ENCODE data around the gene ZNF432. TPM values are rescaled to one million over a fixed set of nuclear protein-coding genes. Genes with fewer than 3 reads are reported as not detected.
A peak's percentile ranks its signal among the peaks of the same experiment; 100 is the strongest.
"Not testable (repeated sequence)": the region's sequence is repeated elsewhere in the genome, so short reads cannot be mapped to it uniquely, and the experiment has no call there.

ZNF432 gene
- 3.5 and 5.0 TPM in 2 replicates for total RNA-seq (2014; rRNA removed; shearing (Covaris generic))

DNA sequence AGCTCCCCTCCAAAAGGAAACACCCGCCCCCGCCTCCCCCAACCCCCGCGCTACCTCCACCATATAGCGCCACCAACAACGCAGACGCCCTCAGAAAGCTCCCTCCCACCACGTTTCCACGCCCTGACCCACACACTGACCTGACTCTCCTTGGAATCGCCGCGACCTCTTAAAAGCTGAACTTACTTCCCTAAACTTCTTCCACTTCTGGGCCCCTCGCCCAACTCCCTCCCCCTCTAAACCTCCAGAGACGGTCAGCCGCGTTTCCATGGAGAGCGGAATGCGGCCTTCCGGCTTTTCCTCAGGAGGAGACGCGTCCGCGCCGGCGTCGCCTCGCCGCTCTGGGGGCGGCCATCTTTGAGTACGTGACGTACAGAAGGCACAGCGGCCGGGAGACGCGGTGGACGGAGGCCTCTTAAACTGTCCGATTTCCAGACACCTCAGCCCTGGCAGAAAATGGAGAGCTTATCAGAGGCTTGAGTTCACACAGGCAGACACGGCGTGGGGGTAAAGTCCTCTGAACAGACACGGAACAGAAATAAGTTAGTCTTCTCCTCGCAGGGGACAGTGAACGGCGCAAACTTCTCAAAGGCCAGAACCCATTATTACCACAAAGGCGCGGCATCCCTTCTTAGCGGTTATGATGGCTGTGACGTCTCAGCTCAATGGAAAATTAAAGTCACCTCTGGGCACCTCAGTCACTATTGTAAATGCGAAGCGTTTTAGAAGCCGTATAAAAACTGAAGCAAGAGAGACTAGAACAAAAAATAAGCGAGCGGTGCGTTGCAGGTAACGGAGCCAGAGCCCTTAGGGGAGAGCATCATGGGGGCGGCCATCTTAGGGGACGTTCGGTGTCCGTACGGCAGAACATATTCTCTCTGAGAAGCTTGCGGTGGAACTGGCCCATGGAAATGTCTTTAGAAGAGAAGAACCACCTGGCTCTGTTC is at the start of gene ZNF432:
Gene ZNF432, minus strand, starts transcription at position 284 of the 947 bp plus-strand sequence. CDS start 1,970 bp downstream, outside the sequence.
- peak; percentile 78 for DNase-seq (ENCODE audit: low spot score)

DNA sequence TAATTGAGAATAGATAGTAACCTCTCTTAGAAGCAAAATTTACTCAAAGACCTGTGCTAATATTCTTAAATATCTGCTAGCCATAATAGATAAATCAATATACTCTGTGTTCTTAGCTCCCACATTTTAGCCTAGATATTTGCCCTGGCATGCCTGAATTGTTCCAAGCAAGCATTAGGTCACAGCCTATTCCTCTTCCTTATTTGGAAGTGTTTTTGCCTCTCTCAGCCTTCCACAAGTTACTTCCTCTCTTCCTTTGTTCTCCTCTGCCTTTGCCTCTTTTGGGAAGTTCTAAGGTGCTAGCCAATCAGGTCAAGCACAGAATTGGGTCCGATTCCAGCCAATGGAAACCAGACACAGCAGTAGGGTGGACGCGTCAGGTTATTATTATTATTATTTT is 47.8 kb upstream of the ZNF432 start:
- DNase-seq (ENCODE audit: low spot score): not testable (repeated sequence)

DNA sequence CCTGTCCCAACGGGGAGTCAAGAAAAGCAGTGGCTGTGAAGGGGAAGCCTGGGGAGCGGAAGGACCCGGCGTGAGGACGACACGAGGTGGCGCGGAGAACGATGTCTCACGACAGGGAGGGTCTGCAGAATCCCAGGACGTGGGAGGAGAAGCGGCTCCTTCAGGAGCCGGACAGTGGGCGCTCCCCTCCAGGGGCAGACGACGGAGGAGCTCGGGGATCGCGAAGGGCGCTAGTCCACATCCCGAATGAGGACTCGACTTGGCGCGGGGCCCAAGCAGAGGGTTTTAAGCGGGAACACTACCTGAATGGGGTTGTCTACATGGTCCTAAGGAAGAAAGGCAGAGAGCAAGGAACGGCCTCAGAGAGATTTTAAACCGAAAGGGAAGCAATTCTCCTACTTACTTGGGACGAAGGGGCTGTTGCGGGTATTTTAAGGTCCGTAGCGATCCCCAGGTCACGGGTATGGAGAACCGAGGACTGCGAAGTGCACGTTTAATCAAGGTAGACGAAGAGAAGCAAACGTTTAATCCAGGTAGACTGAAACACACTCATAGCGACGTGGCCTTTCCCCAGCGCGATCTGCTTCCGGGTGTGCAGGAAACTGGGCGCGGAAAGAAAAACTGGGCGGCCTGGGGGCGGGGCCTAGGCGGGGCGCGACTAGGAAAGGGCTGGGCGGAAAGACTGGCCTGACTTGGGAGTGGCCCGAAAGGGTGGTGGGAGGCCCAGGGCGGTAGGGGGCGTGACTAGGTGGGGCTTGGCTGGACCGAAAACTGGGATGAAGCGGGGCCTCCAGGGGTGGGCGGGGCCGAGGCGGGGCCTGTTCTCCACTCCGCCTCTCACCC is 46.8 kb upstream of the ZNF432 start, which contains the start of gene ZNF841:
Gene ZNF841, minus strand, starts transcription at position 594 of the 843 bp plus-strand sequence. CDS start 10,964 bp downstream, outside the sequence.
- DNase-seq (ENCODE audit: low spot score): peak; percentile 94

DNA sequence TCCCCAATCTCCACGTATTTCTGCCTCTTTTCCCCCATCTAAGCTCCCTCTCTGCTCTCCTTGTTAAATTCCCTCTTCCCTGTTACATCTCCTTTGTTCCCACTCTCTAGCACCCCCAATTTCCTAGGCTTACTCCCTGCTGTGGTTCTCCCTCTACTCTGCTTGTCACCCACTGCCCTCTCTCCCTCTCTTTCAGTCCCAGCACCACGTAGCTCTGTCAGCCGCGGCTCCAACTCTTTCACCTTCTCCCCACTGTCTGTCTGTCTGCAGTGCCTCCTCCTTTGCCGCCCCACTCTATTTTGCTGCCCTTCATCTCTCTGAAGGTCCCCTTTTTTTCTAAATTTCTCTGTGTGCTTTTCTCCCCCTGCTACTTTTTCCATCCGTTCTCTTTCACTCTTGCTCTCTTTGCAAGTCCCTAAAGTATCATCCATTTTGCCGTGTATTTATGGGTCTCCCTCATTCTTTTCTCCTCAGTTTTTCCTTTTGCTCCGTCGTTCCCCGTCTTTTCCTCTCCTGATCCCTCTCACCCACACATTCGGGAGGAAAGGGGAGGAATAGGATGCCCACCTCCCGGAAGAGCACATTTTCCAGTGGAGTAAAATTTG is 46.0 kb upstream of the ZNF432 start:
- DNase-seq (ENCODE audit: low spot score): no peak

DNA sequence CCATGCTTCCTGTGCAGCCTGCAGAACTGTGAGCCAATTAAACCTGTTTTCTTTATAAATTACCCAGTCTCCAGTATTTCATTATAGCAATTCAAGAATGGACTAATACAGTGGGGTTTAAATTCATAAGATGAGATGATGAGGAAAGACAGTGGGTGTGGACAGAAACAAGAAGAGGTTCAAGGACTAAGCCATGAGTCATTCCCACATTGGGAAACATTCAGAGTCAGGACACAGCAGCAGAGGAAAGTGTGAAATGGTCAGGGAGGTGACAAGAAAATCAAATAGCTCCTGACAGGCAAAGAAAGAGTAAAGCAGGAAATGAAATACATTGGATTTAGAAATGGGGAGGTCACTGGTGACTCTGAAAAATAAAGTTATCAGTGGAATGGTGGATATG is 37.8 kb upstream of the ZNF432 start:
- DNase-seq (ENCODE audit: low spot score): no peak

DNA sequence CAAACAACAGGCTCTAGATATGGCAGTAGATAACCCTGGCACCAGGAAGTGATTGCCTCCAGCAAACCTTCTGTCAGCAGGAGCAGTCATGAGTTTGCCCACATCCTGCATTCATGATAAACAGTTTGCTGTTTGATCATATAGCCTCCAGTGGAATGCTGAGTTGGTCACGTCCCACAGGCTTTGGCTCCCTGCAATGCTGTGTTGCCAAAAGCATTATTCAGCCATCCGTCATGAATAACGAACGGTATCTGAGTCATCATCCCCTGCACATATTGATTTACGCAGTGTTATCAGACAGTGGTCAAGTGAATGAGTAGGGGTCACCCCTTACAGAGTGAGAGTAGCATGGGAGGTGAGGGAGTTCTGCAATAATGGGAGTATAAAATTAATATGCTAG is 21.9 kb upstream of the ZNF432 start:
- DNase-seq (ENCODE audit: low spot score): peak; percentile 74

DNA sequence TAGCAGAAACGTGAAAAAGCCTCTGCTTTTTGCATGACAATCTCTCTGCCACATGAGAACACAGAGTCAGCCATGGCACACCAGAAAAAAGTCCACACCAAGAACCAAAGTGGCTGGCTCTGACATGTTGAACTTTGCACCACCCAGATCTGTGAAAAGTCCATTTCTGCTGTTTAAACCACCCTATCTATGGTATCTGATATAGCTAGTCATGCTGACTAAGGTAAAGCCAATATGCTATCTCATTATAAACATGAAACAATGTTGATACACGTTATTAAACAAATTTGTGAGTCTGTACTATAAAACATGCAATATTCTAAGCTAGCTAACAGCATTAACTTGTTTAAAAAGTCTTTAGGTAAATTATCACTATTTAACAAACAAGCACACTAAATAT is 21.0 kb upstream of the ZNF432 start:
- no peak for DNase-seq (ENCODE audit: low spot score)

DNA sequence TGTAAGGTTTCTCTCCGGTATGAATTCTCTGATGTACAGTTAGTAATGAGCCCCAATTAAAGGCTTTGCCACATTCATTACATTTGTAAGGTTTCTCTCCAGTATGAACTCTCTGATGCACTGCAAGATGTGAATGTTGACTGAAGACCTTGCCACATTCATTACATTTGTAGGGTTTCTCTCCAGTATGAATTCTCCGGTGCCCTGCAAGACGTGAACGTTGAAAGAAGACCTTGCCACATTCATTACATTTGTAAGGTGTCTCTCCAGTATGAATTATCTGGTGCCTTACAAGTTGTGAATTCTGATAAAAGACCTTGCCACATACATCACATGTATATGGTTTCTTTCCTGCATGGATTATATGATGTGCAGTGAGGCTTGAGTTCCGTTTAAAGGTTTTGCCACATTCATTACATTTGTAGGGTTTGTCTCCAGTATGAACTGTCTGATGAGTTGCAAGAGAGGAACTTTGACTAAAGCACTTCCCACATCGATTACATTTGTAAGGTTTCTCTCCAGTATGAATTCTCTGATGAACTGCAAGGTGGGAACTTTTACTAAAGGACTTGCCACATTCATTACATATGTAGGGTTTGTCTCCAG is 17.7 kb upstream of the ZNF432 start:
- no peak for DNase-seq (ENCODE audit: low spot score)

DNA sequence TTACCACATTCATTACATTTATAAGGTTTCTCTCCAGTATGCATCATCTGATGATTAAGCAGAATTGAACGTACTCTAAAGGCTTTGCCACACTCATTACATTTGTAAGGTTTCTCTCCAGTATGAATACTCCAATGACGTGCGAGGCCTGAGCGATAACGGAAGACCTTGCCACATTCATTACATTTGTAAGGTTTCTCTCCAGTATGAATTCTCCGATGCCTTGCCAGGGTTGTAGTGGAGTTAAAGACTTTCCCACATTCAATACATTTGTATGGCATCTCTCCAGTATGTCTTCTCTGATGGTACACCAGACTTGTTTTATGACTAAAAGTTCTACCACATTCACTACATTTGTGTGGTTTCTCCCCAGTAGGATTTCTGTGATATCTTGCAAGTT is 16.8 kb upstream of the ZNF432 start:
- no peak for DNase-seq (ENCODE audit: low spot score)

DNA sequence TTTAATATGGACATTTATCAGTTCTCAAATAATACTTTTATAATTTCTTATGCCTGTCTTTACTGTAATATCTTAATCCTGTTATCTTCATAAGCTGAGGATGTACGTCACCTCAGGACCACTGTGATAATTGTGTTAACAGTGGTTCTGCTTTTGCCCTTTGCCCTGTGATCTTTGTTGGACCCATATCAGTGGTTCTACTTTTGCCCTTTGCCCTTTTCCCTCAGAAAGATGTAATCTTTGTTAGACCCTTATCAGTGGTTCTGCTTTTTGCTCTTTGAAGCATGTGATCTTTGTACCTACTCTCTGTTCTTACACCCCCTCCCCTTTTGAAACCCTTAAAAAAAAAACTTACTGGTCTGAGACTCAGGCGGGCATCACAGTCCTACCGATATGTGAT is 7.8 kb upstream of the ZNF432 start:
- DNase-seq (ENCODE audit: low spot score): not testable (repeated sequence)

DNA sequence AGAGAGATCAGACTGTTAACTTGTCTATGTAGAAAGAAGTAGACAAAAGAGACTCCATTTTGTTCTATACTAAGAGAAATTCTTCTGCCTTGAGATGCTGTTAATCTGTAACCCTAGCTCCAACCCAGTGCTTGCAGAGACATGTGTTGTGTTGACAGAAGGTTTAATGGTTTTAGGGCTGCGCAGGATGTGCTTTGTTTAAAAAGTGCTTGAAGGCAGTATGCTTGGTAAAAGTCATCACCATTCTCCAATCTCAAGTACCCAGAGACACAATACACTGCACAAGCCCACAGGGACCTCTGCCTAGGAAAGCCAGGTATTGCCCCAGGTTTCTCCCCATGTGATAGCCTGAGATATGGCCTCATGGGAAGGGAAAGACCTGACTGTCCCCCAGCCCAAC is 3.1 kb upstream of the ZNF432 start:
- not testable (repeated sequence) for DNase-seq (ENCODE audit: low spot score)

DNA sequence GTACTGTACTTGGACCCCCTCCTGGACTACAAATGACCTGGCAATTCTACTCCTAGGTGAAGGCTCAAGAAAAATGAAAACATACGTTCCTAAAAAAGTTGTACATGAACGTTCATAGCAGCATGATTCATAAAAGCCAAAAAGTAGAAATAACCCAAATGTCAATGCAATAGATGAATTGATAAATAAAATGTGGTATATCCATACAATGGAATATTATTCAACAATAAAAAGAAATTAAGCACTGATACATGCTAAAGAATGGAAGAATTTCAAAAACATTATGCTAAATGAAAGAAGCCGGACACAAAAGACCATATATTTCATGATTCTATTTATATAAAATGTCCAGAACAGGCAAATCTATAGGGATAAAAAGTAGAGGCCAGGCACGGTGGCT is 9.5 kb downstream of the ZNF432 start:
- no peak for DNase-seq (ENCODE audit: low spot score)

DNA sequence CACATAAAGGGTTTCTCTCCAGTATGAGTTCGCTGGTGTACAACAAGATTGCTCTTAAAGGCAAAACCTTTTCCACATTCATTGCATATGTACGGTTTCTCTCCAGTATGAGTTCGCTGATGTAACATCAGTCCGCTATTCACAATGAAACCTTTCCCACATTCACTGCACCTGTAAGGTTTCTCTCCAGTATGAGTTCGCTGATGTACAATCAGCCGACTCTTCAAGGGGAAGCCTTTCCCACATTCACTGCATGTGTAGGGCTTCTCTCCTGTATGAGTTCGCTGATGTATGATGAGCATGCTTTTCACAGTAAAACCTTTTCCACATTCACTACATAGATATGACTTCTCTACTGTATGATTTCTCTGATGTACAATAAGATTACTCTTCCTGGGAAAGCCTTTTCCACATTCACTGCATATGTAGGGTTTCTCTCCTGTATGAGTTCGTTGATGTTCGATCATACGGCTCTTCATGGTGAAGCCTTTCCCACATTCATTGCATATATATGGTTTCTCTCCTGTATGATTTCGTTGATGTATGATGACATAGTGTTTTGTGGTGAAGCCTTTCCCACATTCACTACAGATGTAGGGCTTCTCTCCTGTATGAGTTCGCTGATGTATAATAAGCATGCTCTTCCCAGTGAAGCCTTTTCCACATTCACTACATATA is 14.4 kb downstream of the ZNF432 start:
- no peak for DNase-seq (ENCODE audit: low spot score)

DNA sequence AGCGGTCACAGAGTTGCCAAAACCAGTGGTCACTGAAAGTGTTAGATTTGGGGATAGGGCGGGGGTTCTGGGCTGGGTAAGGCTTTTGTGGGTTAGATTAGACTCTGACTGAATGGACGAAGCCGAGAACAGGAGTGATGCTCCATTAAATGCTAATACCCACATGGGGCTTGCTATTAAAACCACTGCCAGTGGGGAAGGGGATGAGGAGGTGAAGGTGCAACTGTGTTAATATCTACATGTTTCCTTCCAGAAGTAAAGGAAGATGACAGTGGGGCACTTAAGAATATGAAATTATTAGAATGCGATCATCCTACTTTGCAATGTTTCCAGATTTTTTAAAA is 19.9 kb downstream of the ZNF432 start:
- no peak for DNase-seq (ENCODE audit: low spot score)

DNA sequence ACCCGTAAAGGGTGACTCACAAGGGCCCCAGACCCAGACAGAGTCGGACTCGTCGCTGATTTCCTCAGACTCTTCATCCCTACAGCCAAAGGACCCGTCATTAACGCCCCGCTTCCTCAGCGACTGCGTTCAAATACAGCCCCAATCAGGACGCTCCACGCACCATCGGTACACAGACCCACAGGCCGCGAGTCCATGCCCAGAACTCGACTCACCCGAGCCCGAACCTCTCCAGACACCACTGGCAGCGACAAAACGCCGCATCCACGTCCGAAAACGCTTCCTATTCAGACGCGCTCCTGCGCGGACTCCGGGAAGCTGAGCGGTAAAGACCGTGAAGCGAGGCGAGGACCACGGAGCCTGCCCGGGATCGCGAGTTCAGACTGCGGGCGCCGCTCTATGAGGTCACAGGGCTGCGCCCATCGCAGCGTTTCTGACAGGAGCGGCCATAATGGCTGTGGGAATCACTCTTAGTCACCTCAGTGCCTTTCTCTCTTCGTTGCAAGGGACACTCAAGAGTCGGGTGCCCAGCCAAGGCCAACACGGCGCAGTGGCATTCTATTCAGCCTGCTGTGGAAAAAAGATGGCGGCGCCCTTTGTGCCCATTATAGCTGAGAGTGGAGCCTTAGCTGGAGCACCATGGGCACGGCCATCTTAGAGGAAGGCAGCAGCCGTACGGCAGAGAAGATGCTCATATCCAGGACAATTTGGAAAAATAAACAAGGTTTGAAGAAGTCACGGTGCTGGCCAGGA is 20.4 kb downstream of the ZNF432 start, which contains the start of gene ZNF614:
Gene ZNF614, minus strand, starts transcription at position 353 of the 753 bp plus-strand sequence. CDS start 2,634 bp downstream, outside the sequence.
- peak; percentile 88 for DNase-seq (ENCODE audit: low spot score)

DNA sequence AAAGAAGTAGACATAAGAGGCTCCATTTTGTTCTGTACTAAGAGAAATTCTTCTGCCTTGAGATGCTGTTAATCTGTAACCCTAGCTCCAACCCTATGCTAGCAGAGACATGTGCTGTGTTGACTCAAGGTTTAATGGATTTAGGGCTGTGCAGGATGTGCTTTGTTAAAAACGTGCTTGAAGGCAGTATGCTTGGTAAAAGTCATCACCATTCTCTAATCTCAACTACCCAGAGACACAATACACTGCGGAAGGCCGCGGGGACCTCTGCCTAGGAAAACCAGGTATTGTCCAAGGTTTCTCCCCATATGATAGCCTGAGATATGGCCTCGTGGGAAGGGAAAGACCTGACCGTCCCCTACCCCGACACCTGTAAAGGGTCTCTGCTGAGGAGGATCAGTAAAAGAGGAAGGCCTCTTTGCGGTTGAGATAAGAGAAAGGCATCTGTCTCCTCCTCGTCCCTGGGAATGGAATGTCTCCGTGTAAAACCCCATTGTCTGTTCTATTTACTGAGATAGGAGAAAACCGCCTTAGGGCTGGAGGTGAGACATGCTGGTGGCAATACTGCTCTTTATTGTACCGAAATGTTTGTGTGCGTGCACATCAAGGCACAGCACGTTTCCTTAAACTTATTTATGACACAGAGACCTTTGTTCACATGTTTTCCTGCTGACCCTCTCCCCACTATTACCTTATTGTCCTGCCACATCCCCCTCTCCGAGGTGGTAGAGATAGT is 22.2 kb downstream of the ZNF432 start:
- DNase-seq (ENCODE audit: low spot score): not testable (repeated sequence)

DNA sequence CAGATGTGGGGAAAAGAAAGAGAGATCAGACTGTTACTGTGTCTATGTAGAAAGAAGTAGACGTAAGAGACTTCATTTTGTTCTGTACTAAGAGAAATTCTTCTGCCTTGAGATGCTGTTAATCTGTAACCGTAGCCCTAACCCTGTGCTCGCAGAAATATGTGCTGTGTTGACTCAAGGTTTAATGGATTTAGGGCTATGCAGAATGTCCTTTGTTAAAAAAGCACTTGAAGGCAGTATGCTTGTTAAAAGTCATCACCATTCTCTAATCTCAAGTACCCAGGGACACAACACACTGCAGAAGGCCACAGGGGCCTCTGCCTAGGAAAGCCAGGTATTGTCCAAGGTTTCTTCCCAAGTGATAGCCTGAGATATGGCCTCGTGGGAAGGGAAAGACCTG is 24.2 kb downstream of the ZNF432 start:
- DNase-seq (ENCODE audit: low spot score): not testable (repeated sequence)

DNA sequence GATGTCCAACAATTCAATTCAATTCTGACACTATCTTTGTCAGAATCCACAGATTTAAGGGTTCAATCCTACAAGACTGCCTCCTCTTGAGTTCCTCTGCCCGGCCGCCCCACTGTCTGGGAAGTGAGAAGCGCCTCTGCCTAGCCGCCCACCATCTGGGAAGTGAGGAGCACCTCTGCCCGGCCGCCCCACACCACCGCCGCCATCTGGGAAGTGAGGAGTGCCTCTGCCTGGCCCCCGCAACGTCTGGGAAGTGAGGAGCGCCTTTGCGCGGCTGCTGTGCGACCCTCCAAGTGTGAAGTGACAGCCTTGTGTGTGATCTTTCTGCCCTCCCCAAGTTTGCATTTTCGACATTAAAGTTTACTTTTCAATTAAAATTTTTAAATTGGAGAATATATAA is 26.4 kb downstream of the ZNF432 start:
- DNase-seq (ENCODE audit: low spot score): no peak

DNA sequence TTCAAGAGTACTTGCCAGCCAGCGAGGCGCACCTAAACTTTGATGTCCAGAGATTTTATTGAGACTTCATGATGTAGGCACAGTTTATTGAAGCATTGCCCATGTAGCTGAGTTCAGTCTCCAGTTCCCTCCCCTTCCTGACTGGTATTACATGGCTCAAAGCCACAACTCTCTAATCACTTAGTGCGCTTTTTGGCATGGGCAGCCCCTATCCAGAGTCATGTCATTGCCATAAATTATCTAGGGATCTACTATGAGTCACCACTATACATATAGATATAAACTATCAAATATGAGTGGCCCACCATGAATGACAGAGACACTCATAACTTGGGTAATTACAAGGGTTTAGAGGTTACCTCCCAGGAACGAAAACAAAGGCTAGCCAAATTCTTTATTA is 28.1 kb downstream of the ZNF432 start:
- no peak for DNase-seq (ENCODE audit: low spot score)

Data from A172 (cell line).